D341Med (cell line): ENCODE measurements around the gene CD2AP.

Experiments used
- DNase-seq: peaks from one replicate; pipeline ENCODE4 v3.0.0; 2012; ENCODE audit warnings: low spot score

CD2AP gene

GRCh38 chr6:47567586-47567985 is 90.0 kb downstream of the CD2AP start:
- DNase-seq: no peak

GRCh38 chr6:47571488-47571887 is 93.9 kb downstream of the CD2AP start:
- no peak for DNase-seq

GRCh38 chr6:47573109-47573508 is 95.5 kb downstream of the CD2AP start:
- DNase-seq: no peak

GRCh38 chr6:47574789-47575188 is 97.2 kb downstream of the CD2AP start:
- DNase-seq: no peak

- no peak for DNase-seq
Observed at GRCh38 chr6:47579040-47579439, 101.5 kb downstream of the CD2AP start.

GRCh38 chr6:47581591-47581990 is 104.0 kb downstream of the CD2AP start:
- DNase-seq: no peak

- DNase-seq: no peak
Observed at GRCh38 chr6:47587493-47587892, 109.9 kb downstream of the CD2AP start.

- DNase-seq: no peak
Observed at GRCh38 chr6:47592131-47592840, 114.7 kb downstream of the CD2AP start.

- no peak for DNase-seq
Observed at GRCh38 chr6:47593979-47594378, 116.4 kb downstream of the CD2AP start.

- DNase-seq: no peak
Observed at GRCh38 chr6:47595785-47596184, 118.2 kb downstream of the CD2AP start.

- DNase-seq: no peak
Observed at GRCh38 chr6:47598367-47598766, 120.8 kb downstream of the CD2AP start.

GRCh38 chr6:47599512-47599911 is 121.9 kb downstream of the CD2AP start:
- DNase-seq: no peak

- DNase-seq: no peak
Observed at GRCh38 chr6:47603227-47603626, 125.6 kb downstream of the CD2AP start.

- no peak for DNase-seq
Observed at GRCh38 chr6:47603995-47604394, 126.4 kb downstream of the CD2AP start.

- no peak for DNase-seq
Observed at GRCh38 chr6:47621838-47622449, 144.4 kb downstream of the CD2AP start.

- no peak for DNase-seq
Observed at GRCh38 chr6:47626782-47627181, 149.2 kb downstream of the CD2AP start.

- no peak for DNase-seq
Observed at GRCh38 chr6:47628448-47629272, 151.1 kb downstream of the CD2AP start.

GRCh38 chr6:47629954-47630353 is 152.4 kb downstream of the CD2AP start:
- no peak for DNase-seq

- DNase-seq: no peak
Observed at GRCh38 chr6:47630587-47630986, 153.0 kb downstream of the CD2AP start.

GRCh38 chr6:47631269-47631772 is 153.7 kb downstream of the CD2AP start:
- DNase-seq: peak; percentile 51

- no peak for DNase-seq
Observed at GRCh38 chr6:47631797-47632196, 154.2 kb downstream of the CD2AP start.

GRCh38 chr6:47633141-47633540 is 155.6 kb downstream of the CD2AP start:
- peak; percentile 36 for DNase-seq
